ENCODE measurements around the gene CCDC124. TPM values are rescaled to one million over a fixed set of nuclear protein-coding genes. Genes with fewer than 3 reads are reported as not detected.

CCDC124 gene
- total RNA-seq, 2 experiments from 2014 or later, result 26.9 to 28.1 TPM

GRCh38 chr19:17974551-17974950 is 41.7 kb downstream of the CCDC124 start:
- Mint-ChIP-seq H3K36me3 (ENCODE audit: low read depth) (no peaks in the 10 kb centered on the region), H3K9me3 (no peaks in the 10 kb centered on the region), H3K4me1 (ENCODE audit: low read depth) (no peaks in the 10 kb centered on the region), H3K27me3 (peaks cover 12% of the 10 kb centered on the region), H3K27ac (no peak overlapping the region), H3K4me3 (no peak overlapping the region)
- Histone ChIP-seq H3K27ac (ENCODE audit: low read depth in 1 of 2, low read length in 2 of 2) (no peak overlapping the region), H3K9me3 (ENCODE audit: control insufficient read depth in 1 of 2, insufficient read depth in 1 of 2, low read length in 2 of 2) (no peaks in the 10 kb centered on the region), H3K4me1 (ENCODE audit: insufficient read depth, low read length) (no peaks in the 10 kb centered on the region), H3K4me3 (ENCODE audit: low read length) (no peak overlapping the region), H3K27me3 (ENCODE audit: control insufficient read depth in 1 of 2, insufficient read depth in 2 of 2, low read length in 2 of 2) (peaks cover 0 to 1% of the 10 kb centered on the region in 2 experiments), H3K36me3 (ENCODE audit: insufficient read depth, low read length) (no peaks in the 10 kb centered on the region)
- POLR2A ChIA-PET, result no interaction called here
- DNase-seq (no peak), ATAC-seq (ENCODE audit: poor library complexity) (no peak)
- intact Hi-C loops (cut with DNase I, micrococcal nuclease), result no loop called here
- CTCF ChIA-PET, result interaction anchor here (0.6 kb wide), 1 partner anchor 199 kb away, joined by 5 read pairs; no protein-coding TSS in a partner anchor
- no peak for TF ChIP-seq CTCF (IDR thresholded peaks at IDR 0.05)

DNA sequence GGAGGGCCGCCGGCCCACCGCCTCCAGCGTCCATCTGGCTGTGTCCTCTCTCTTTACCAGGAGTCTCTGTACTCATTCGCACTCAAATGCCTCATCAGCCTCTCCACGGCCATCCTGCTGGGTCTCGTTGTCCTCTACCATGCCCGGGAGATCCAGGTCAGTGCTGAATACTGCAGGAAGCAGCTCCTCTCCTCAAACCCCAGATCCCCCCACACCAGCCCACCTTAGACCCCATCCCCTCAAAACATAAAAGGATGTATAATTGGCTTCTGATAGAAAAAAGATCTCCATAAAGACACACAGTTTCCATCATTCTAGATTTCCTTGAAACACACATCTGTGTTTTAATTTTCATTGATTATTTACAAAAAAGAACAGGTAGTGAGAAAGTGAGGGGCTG is 42.2 kb downstream of the CCDC124 start:
- no peaks in the 10 kb centered on the region for H3K4me1 ChIP-seq (ENCODE audit: insufficient read depth, low read length)
- no peak for DNase-seq
- peaks cover 0 to 3% of the 10 kb centered on the region in 2 experiments for H3K27me3 ChIP-seq (ENCODE audit: control insufficient read depth in 1 of 2, insufficient read depth in 2 of 2, low read length in 2 of 2)
- Mint-ChIP-seq H3K4me3 (no peak overlapping the region), H3K27ac (no peak overlapping the region), H3K9me3 (no peaks in the 10 kb centered on the region), H3K27me3 (peaks cover 10% of the 10 kb centered on the region), H3K36me3 (ENCODE audit: low read depth) (no peaks in the 10 kb centered on the region), H3K4me1 (ENCODE audit: low read depth) (no peaks in the 10 kb centered on the region)
- CTCF ChIA-PET, result interaction anchor here (0.6 kb wide), 1 partner anchor 198 kb away, joined by 5 read pairs; no protein-coding TSS in a partner anchor
- intact Hi-C loops (cut with DNase I, micrococcal nuclease), result no loop called here
- POLR2A ChIA-PET, result no interaction called here
- H3K27ac ChIP-seq (ENCODE audit: low read depth in 1 of 2, low read length in 2 of 2), result no peak overlapping the region
- no peak for TF ChIP-seq CTCF (IDR thresholded peaks at IDR 0.05)
- no peaks in the 10 kb centered on the region for H3K36me3 ChIP-seq (ENCODE audit: insufficient read depth, low read length)
- H3K4me3 ChIP-seq (ENCODE audit: low read length), result no peak overlapping the region
- no peaks in the 10 kb centered on the region for H3K9me3 ChIP-seq (ENCODE audit: control insufficient read depth in 1 of 2, insufficient read depth in 1 of 2, low read length in 2 of 2)
- ATAC-seq (ENCODE audit: poor library complexity), result no peak

- Mint-ChIP-seq H3K27me3 (peaks cover 16% of the 10 kb centered on the region), H3K9me3 (no peaks in the 10 kb centered on the region), H3K27ac (no peak overlapping the region), H3K36me3 (ENCODE audit: low read depth) (no peaks in the 10 kb centered on the region), H3K4me1 (ENCODE audit: low read depth) (no peaks in the 10 kb centered on the region), H3K4me3 (no peak overlapping the region)
- ChIA-PET CTCF (no interaction called here), POLR2A (no interaction called here)
- ATAC-seq (ENCODE audit: poor library complexity) (no peak), DNase-seq (no peak)
- Histone ChIP-seq H3K27ac (ENCODE audit: low read depth in 1 of 2, low read length in 2 of 2) (no peak overlapping the region), H3K4me3 (ENCODE audit: low read length) (no peak overlapping the region), H3K4me1 (ENCODE audit: insufficient read depth, low read length) (no peaks in the 10 kb centered on the region), H3K27me3 (ENCODE audit: control insufficient read depth in 1 of 2, insufficient read depth in 2 of 2, low read length in 2 of 2) (peaks cover 0 to 3% of the 10 kb centered on the region in 2 experiments), H3K36me3 (ENCODE audit: insufficient read depth, low read length) (no peaks in the 10 kb centered on the region), H3K9me3 (ENCODE audit: control insufficient read depth in 1 of 2, insufficient read depth in 1 of 2, low read length in 2 of 2) (no peaks in the 10 kb centered on the region)
- intact Hi-C loops (cut with DNase I, micrococcal nuclease), result no loop called here
- no peak for TF ChIP-seq CTCF (IDR thresholded peaks at IDR 0.05)
Measured at GRCh38 chr19:17977021-17977420, 44.2 kb downstream of the CCDC124 start.

Data from CD4-positive, alpha-beta T cell (primary cell).